Ascending aorta (tissue), 2 donors: ENCODE measurements around the gene HNRNPC. TPM values are rescaled to one million over a fixed set of nuclear protein-coding genes. Genes with fewer than 3 reads are reported as not detected.

Experiments used
- DNase-seq, 2 donors: peaks; one replicate each; pipeline ENCODE4 v3.0.0-alpha.2; 2019; ENCODE audit warnings: low spot score in 2 of 2
- H3K27ac ChIP-seq, 2 donors: fragments of 200-600 bp; sonication (generic); one replicate each; pipeline ENCODE4 v1.5.1; 2016 to 2017; ENCODE audit warnings: mild to moderate bottlenecking in 1 of 2
- H3K27me3 ChIP-seq: fragments of 200-600 bp; sonication (generic); one replicate; pipeline ENCODE4 v1.5.1; 2017
- H3K36me3 ChIP-seq, 2 donors: fragments of 200-600 bp; sonication (generic); one replicate each; pipeline ENCODE4 v1.5.1; 2016
- H3K4me1 ChIP-seq, 2 donors: fragments of 200-600 bp; sonication (generic); one replicate each; pipeline ENCODE4 v1.5.1; 2016 to 2017; ENCODE audit warnings: mild to moderate bottlenecking in 1 of 2
- H3K4me3 ChIP-seq, 2 donors: fragments of 200-600 bp; sonication (generic); one replicate each; pipeline ENCODE4 v1.5.1; 2016 to 2017; ENCODE audit warnings: mild to moderate bottlenecking in 1 of 2
- H3K9me3 ChIP-seq, 2 donors: fragments of 200-600 bp; sonication (generic); one replicate each; pipeline ENCODE4 v1.5.1; 2016
- intact Hi-C: fragments of 100-400 bp; cut with DNase I; formaldehyde crosslinking; loops from one replicate; pipeline ENCODE4 v1.15.1; 2023
- total RNA-seq: library from RNA; depleted of rRNA; stranded (reverse); fragments of >200 nt; gene quantifications from one replicate; pipeline ENCODE4 v1.1.0, GENCODE V29; 2016
- TF ChIP-seq, protein P1 (sequence below), 3 experiments: fragments of 200-600 bp in 2 of 3; fragments of 450-650 bp in 1 of 3; sonication (generic) in 2 of 3; IDR thresholded peaks; one replicate each; pipeline ENCODE4 v1.5.1; 2016 to 2019; ENCODE audit warnings: antibody characterized with exemption in 3 of 3, mild to moderate bottlenecking in 1 of 3, moderate library complexity in 1 of 3

HNRNPC gene
- total RNA-seq, 1 donor from 2014 or later: 303 TPM

DNA sequence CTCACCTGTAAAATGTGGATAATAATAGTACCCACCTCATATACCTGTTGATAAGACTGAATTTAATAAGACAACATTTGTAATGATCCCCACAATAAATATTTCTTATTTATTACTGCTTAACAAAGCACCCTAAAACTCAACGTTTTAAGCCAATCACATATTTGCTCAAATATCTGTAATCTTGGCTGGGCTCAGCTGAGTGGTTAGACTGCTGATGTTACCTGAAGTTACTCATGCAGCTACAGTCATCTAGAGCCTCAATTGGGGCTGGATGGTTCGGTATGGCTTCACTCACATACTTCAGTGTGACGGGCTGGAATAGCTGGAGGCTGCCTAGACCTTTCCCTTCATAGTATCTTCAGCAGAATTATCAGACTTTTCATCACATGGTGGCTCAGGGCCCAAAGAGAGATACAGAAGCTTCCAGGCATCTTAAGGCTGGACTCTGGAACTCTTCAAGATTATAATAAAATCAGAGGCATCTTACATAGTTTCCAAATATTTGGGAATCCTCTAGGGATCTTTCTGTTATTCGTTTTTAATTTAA is 109.1 kb downstream of the HNRNPC start:
- no peaks in the 10 kb centered on the region for H3K9me3 ChIP-seq
- intact Hi-C loops: no loop called here

More for the DNA sequence above, 109.1 kb downstream of the HNRNPC start:
- no peaks in the 10 kb centered on the region for H3K36me3 ChIP-seq
- DNase-seq: no peak
- no peaks in the 10 kb centered on the region for H3K27me3 ChIP-seq
- H3K4me3 ChIP-seq: no peak overlapping the region
- H3K27ac ChIP-seq: no peak overlapping the region
- H3K4me1 ChIP-seq: no peaks in the 10 kb centered on the region
- TF ChIP-seq, protein P1, sequence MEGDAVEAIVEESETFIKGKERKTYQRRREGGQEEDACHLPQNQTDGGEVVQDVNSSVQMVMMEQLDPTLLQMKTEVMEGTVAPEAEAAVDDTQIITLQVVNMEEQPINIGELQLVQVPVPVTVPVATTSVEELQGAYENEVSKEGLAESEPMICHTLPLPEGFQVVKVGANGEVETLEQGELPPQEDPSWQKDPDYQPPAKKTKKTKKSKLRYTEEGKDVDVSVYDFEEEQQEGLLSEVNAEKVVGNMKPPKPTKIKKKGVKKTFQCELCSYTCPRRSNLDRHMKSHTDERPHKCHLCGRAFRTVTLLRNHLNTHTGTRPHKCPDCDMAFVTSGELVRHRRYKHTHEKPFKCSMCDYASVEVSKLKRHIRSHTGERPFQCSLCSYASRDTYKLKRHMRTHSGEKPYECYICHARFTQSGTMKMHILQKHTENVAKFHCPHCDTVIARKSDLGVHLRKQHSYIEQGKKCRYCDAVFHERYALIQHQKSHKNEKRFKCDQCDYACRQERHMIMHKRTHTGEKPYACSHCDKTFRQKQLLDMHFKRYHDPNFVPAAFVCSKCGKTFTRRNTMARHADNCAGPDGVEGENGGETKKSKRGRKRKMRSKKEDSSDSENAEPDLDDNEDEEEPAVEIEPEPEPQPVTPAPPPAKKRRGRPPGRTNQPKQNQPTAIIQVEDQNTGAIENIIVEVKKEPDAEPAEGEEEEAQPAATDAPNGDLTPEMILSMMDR (IDR thresholded peaks at IDR 0.05): no peak

Other genes with a start within 250 kb of the HNRNPC start
- gene NDRG2, start 244.4 kb downstream of the HNRNPC start, total RNA-seq: 216 TPM
- not detected for gene TPPP2, start 239.2 kb downstream of the HNRNPC start, total RNA-seq
- not detected for gene RNASE13, start 234.6 kb downstream of the HNRNPC start, total RNA-seq
- gene RNASE7, start 227.1 kb downstream of the HNRNPC start, total RNA-seq: not detected
- not detected for gene RNASE8, start 211.6 kb downstream of the HNRNPC start, total RNA-seq
- 64.8 TPM for gene ARHGEF40, start 199.1 kb downstream of the HNRNPC start, total RNA-seq
- 62.9 TPM for gene ZNF219, start 170.8 kb downstream of the HNRNPC start, total RNA-seq
- gene TMEM253, start 168.4 kb downstream of the HNRNPC start, total RNA-seq: not detected
- gene OR5AU1, start 113.4 kb downstream of the HNRNPC start, total RNA-seq: not detected
- not detected for gene RPGRIP1, start 10.6 kb upstream of the HNRNPC start, total RNA-seq
- gene SUPT16H, start 114.6 kb upstream of the HNRNPC start, total RNA-seq: 13.5 TPM
- 96.0 TPM for gene CHD8, start 186.7 kb upstream of the HNRNPC start, total RNA-seq
- gene RAB2B, start 207.5 kb upstream of the HNRNPC start, total RNA-seq: 19.2 TPM
- 76.7 TPM for gene TOX4, start 207.8 kb upstream of the HNRNPC start, total RNA-seq
- gene METTL3, start 241.9 kb upstream of the HNRNPC start, total RNA-seq: 45.0 TPM